Measurements from ENCODE around the gene PNRC2. TPM values are rescaled to one million over a fixed set of nuclear protein-coding genes. Genes with fewer than 3 reads are reported as not detected.
A peak's percentile ranks its signal among the peaks of the same experiment; 100 is the strongest.

Gene PNRC2
- total RNA-seq, 1 donor from 2014 or later = 132 TPM

DNA sequence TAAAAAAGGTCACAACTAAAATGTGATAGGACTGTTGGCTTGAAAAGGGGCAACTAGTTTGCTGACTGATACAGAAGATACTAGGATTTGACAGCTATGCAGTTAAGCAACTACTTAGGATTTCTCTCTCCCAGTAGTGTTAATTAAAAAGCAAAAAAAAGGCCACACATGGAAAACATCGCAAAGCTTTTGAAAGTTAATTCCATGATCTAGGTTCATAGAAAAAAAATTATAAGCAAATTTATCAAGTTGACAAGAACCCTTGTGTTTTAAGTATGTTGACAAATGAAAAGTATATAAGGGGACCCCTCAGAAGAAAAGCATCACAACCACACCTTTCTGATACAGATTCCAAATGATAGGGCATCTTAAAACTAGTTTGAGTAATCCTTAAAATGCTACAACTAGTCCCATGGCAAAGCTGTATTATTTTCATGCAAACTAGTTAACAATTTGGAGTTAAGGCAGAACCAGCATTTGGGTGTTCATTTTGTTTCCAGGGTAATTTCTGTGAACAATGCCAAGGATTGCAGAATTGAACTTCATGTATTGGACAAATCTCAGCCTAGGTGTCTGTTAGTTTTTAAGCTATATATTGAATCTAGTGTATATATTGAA lies 4.1 kb downstream of the PNRC2 start:
- Mint-ChIP-seq H3K4me1 (ENCODE audit: unreplicated experiment) (peaks cover 7% of the 10 kb centered on the region), H3K4me3 (no peak overlapping the region), H3K36me3 (peaks cover 41% of the 10 kb centered on the region), H3K9me3 (no peaks in the 10 kb centered on the region), H3K27ac (peak overlapping the region; percentile 3), H3K27me3 (no peaks in the 10 kb centered on the region)
- TF ChIP-seq CTCF (conservative IDR thresholded peaks at IDR 0.05) = no peak
- DNase-seq (ENCODE audit: extremely low spot score, unreplicated experiment) = no peak

DNA sequence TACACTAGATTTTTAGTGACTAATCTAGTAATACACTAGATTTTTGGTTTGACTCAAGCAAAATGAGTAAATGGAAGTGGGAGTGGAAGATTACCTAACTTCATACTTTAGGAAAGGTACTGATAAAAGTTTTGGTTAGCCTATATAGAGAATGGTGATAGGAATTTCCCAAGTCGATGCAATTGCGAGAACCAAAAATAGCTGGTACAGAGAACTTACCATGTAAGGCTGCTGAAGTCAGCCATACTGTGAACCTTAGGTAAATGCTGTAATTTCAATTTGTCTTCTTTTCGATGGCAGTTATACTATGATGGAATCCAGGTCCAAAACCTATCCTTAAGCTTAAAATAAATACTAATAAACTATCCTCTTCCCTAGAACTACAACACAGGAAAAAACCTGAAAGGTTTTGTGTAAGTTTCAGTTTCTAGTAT lies 4.6 kb downstream of the PNRC2 start:
- H3K27ac Mint-ChIP-seq = peak overlapping the region; percentile 71
- peaks cover 41% of the 10 kb centered on the region for H3K36me3 Mint-ChIP-seq
- H3K9me3 Mint-ChIP-seq = no peaks in the 10 kb centered on the region
- DNase-seq (ENCODE audit: extremely low spot score, unreplicated experiment) = no peak
- no peaks in the 10 kb centered on the region for H3K27me3 Mint-ChIP-seq
- TF ChIP-seq CTCF (conservative IDR thresholded peaks at IDR 0.05) = no peak
- H3K4me3 Mint-ChIP-seq = no peak overlapping the region
- peaks cover 4% of the 10 kb centered on the region for H3K4me1 Mint-ChIP-seq (ENCODE audit: unreplicated experiment)

- no peak for TF ChIP-seq CTCF (conservative IDR thresholded peaks at IDR 0.05)
- DNase-seq (ENCODE audit: extremely low spot score, unreplicated experiment) = no peak
- peaks cover 41% of the 10 kb centered on the region for H3K36me3 Mint-ChIP-seq
- no peak overlapping the region for H3K4me3 Mint-ChIP-seq
- H3K27me3 Mint-ChIP-seq = no peaks in the 10 kb centered on the region
- H3K4me1 Mint-ChIP-seq (ENCODE audit: unreplicated experiment) = peaks cover 4% of the 10 kb centered on the region
- H3K9me3 Mint-ChIP-seq = no peaks in the 10 kb centered on the region
- H3K27ac Mint-ChIP-seq = peak overlapping the region; percentile 71
Observed at GRCh38 chr1:23964790-23965740, 5.4 kb downstream of the PNRC2 start.

- Mint-ChIP-seq H3K27ac (no peak overlapping the region), H3K9me3 (no peaks in the 10 kb centered on the region), H3K4me1 (ENCODE audit: unreplicated experiment) (no peaks in the 10 kb centered on the region), H3K36me3 (peaks cover 34% of the 10 kb centered on the region), H3K27me3 (no peaks in the 10 kb centered on the region), H3K4me3 (no peak overlapping the region)
- TF ChIP-seq CTCF (conservative IDR thresholded peaks at IDR 0.05) = no peak
- DNase-seq (ENCODE audit: extremely low spot score, unreplicated experiment) = no peak
Observed at GRCh38 chr1:23966973-23967493, 7.4 kb downstream of the PNRC2 start.

GRCh38 chr1:23967871-23968270 lies 8.2 kb downstream of the PNRC2 start:
- DNase-seq (ENCODE audit: extremely low spot score, unreplicated experiment) = no peak
- Mint-ChIP-seq H3K36me3 (peaks cover 34% of the 10 kb centered on the region), H3K9me3 (no peaks in the 10 kb centered on the region), H3K4me1 (ENCODE audit: unreplicated experiment) (no peaks in the 10 kb centered on the region), H3K4me3 (no peak overlapping the region), H3K27ac (peak overlapping the region; percentile 10), H3K27me3 (no peaks in the 10 kb centered on the region)
- TF ChIP-seq CTCF (conservative IDR thresholded peaks at IDR 0.05) = no peak

Data from type B pancreatic cell (in vitro differentiated cells).